ENCODE data around the gene MGAT4A.
A peak's percentile ranks its signal among the peaks of the same experiment; 100 is the strongest.

Gene MGAT4A

GRCh38 chr2:98569197-98569793 lies 161.6 kb downstream of the MGAT4A start:
- peak; percentile 75 for DNase-seq
